ENCODE results near the gene POLR1G. TPM values are rescaled to one million over a fixed set of nuclear protein-coding genes. Genes with fewer than 3 reads are reported as not detected.
A peak's percentile ranks its signal among the peaks of the same experiment; 100 is the strongest.

POLR1G gene
- total RNA-seq, 1 donor from 2014 or later, result 24.4 TPM

DNA sequence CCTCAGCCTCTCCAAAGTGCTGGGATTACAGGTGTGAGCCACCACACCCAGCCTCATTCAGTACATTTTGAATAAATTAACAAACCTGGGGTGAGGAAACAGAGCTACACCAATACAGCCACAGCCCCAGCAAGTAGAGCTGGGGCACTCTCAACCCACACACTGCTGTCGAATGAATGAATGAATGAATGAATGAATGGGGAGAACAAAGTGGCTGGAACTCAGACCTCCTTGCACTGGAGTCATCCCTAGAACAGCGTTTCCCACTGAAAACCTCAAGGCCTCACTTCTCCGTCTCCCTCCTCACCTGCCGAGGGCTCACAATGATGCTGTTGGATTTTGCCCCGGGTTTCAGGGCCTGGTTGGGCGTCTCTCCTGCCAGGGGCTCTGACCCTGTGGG is 14.4 kb downstream of the POLR1G start:
- no peaks in the 10 kb centered on the region for H3K36me3 ChIP-seq (ENCODE audit: control insufficient read depth, insufficient read depth, low read length)
- H3K4me3 ChIP-seq (ENCODE audit: low read depth, low read length), result no peak overlapping the region
- H3K27me3 ChIP-seq (ENCODE audit: control insufficient read depth, insufficient read depth, low read length), result no peaks in the 10 kb centered on the region
- TF ChIP-seq, protein P1, sequence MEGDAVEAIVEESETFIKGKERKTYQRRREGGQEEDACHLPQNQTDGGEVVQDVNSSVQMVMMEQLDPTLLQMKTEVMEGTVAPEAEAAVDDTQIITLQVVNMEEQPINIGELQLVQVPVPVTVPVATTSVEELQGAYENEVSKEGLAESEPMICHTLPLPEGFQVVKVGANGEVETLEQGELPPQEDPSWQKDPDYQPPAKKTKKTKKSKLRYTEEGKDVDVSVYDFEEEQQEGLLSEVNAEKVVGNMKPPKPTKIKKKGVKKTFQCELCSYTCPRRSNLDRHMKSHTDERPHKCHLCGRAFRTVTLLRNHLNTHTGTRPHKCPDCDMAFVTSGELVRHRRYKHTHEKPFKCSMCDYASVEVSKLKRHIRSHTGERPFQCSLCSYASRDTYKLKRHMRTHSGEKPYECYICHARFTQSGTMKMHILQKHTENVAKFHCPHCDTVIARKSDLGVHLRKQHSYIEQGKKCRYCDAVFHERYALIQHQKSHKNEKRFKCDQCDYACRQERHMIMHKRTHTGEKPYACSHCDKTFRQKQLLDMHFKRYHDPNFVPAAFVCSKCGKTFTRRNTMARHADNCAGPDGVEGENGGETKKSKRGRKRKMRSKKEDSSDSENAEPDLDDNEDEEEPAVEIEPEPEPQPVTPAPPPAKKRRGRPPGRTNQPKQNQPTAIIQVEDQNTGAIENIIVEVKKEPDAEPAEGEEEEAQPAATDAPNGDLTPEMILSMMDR (IDR thresholded peaks at IDR 0.05; ENCODE audit: insufficient read depth, low read length, poor library complexity, severe bottlenecking), result no peak
- no peak for DNase-seq (ENCODE audit: low read depth)

DNA sequence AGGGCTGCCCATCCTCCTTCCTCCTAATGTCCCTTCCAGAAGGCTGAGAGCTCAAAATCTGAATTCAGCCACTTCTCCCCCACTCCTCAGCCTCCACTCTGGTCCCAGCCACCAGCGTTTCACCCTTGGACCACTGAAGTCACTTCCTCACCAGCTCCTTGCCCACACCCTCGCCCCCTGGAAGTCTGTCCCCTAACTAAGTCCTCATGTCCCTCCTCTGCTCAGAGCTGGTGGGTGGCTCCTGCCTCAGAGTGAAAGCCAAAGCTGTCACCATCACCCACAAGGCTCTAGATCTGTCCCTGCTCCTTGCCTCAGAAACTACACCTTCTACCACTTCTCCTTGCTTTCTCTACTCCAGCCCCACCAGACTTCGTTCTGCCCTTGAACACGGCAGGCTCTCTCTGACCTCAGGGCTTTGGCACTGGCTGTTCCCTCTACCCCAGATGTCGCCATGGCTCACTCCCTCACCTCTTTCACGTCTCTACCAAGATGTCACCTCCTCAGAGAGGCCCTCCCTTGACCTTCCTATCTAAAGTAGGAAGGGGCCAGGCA is 15.6 kb downstream of the POLR1G start:
- no peaks in the 10 kb centered on the region for H3K27me3 ChIP-seq (ENCODE audit: control insufficient read depth, insufficient read depth, low read length)
- TF ChIP-seq, protein P1 (IDR thresholded peaks at IDR 0.05; ENCODE audit: insufficient read depth, low read length, poor library complexity, severe bottlenecking), result no peak
- no peaks in the 10 kb centered on the region for H3K36me3 ChIP-seq (ENCODE audit: control insufficient read depth, insufficient read depth, low read length)
- H3K4me3 ChIP-seq (ENCODE audit: low read depth, low read length), result no peak overlapping the region
- DNase-seq (ENCODE audit: low read depth), result no peak

DNA sequence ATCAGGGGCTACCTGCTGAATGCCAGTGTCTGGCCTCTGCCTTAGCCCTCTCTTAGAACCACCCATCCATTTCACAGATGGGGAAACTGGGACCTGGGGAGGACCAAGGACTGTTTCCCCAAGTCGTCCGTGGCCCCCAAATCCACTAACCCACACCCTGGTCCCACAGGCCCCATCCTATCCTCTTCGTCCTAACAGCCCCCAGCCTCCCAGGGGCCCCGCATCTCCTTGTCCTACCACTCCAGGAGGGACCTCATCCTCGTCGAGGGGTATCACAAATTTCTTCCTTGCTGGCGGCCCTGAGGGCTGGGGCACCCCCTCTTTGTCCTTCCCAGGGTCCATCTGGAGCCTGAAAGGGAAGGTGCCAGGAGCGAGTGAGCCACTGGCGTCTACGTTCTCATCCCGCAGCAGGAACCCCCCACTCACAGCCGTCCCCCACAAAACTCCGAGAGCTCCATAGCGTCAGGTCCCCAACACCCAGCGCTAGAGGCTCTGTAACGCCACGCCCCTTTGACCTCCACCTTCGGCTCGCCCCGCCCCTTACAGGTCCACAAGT is 16.7 kb downstream of the POLR1G start:
- no peak for DNase-seq (ENCODE audit: low read depth)
- H3K36me3 ChIP-seq (ENCODE audit: control insufficient read depth, insufficient read depth, low read length), result no peaks in the 10 kb centered on the region
- peak overlapping the region; percentile 48 for H3K4me3 ChIP-seq (ENCODE audit: low read depth, low read length)
- no peaks in the 10 kb centered on the region for H3K27me3 ChIP-seq (ENCODE audit: control insufficient read depth, insufficient read depth, low read length)
- TF ChIP-seq, protein P1 (IDR thresholded peaks at IDR 0.05; ENCODE audit: insufficient read depth, low read length, poor library complexity, severe bottlenecking), result no peak

GRCh38 chr19:45423589-45424190 is 17.2 kb downstream of the POLR1G start, which contains the start of gene ERCC1:
ERCC1 (minus strand) TSS chr19:45423917; CDS start chr19:45423374, 543 bp downstream.
- H3K27me3 ChIP-seq (ENCODE audit: control insufficient read depth, insufficient read depth, low read length), result no peaks in the 10 kb centered on the region
- TF ChIP-seq, protein P1 (IDR thresholded peaks at IDR 0.05; ENCODE audit: insufficient read depth, low read length, poor library complexity, severe bottlenecking), result no peak
- DNase-seq (ENCODE audit: low read depth), result no peak

GRCh38 chr19:45424191-45425058 is 18.0 kb downstream of the POLR1G start:
- TF ChIP-seq, protein P1 (IDR thresholded peaks at IDR 0.05; ENCODE audit: insufficient read depth, low read length, poor library complexity, severe bottlenecking), result no peak
- Histone ChIP-seq H3K27me3 (ENCODE audit: control insufficient read depth, insufficient read depth, low read length) (no peaks in the 10 kb centered on the region), H3K36me3 (ENCODE audit: control insufficient read depth, insufficient read depth, low read length) (no peaks in the 10 kb centered on the region), H3K4me3 (ENCODE audit: low read depth, low read length) (peak overlapping the region; percentile 48)
- peak; percentile 90 for DNase-seq (ENCODE audit: low read depth)

More at GRCh38 chr19:45423589-45424190, 17.2 kb downstream of the POLR1G start, which contains the start of gene ERCC1:
- no peaks in the 10 kb centered on the region for H3K36me3 ChIP-seq (ENCODE audit: control insufficient read depth, insufficient read depth, low read length)
- H3K4me3 ChIP-seq (ENCODE audit: low read depth, low read length), result peak within 1 kb of the TSS; percentile 48

Data from kidney epithelial cell (primary cell).